Measurements from ENCODE around the gene PPP2R2B.
"Not testable (repeated sequence)": the region's sequence is repeated elsewhere in the genome, so short reads cannot be mapped to it uniquely, and the experiment has no call there.

Gene PPP2R2B

DNA sequence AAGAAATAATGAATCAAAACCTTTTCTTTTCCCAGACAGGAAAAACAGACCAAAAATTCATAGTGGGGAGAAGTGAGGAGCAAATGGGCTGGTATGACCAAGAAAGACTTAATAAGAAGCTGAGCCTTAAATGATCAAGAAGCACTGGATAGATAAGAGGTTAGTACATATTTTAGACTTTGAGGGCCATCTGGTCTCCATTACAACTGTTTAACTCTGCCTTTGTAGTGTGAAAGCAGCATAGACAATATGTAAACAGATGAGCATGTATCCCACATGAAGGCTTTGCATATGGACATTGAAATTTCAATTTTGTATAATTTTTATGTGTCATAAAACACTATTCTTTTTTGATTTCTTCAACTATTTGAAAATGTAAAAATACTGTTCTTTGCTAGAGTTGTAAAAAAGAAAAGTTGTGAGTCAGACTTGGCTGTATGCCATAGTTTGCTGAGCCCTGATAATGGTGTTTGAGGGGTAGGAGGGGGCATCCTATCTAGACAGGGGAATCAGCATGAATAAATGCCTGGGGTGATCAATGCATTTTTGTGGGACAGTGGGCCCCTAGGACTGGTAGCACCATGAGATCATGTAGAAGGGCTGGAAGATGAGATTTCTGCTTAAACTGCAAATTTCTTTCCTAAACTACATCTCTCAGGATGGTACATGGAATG lies 270.8 kb downstream of the PPP2R2B start:
- DNase-seq (ENCODE audit: low spot score), result no peak

DNA sequence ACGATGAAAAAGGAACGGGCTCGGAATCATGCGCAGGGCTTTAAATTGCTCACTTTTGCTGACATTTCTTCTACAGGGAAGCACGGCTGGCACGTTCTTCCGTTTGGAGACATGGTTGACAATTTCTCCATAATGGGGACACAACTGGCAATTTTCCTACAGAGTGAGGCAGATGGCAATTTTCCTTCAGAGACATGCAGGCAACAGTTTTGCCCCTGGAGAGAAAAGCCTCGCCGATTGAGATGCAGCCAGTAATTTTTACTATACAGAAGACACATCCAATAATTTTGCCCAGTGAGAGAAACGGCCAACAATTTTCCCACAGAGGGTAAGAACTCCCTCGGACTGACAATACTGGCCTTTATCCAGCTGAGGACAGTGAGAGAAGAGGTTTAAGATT lies 271.7 kb downstream of the PPP2R2B start:
- DNase-seq (ENCODE audit: low spot score), result no peak

DNA sequence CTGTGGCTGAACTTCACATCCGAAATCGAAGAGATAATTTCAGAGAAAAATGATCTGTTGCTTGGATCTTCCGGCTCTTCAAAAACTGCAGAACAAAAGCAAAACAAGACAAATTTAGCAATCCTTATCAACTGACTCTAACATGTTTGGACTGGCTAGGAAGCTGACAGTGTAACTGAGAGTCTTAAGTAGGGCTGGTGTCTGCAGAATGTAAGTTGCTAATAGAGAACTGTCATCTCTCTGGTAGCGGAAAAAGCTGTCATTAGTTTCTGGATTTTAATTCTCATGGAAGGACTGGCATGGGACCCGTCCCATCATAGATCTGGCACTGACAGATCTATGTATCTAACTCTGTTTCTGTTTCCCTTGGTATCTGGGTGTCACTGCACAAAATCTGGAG lies 278.2 kb downstream of the PPP2R2B start:
- no peak for DNase-seq (ENCODE audit: low spot score)

GRCh38 chr5:146599261-146599660 lies 279.3 kb downstream of the PPP2R2B start:
- no peak for DNase-seq (ENCODE audit: low spot score)

DNA sequence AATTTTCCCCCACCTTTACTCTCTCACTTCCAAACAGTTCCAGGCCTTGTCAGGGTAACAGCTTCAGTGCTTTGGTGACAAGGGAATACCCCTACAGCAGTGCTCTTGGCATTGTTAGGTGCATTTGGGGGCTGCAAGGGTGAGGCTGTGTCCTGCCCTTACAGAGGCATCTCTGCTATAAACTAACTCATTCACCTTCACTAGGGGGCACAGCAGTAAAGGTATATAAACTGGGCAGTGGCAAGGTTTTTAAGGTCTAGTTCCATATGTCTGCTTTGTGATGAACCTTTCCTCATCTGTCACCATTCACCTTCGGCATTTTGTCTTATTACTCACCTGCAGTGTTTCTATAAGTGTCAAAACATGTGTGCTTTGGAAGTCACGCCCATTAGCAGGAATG lies 283.5 kb downstream of the PPP2R2B start:
- no peak for DNase-seq (ENCODE audit: low spot score)

- no peak for DNase-seq (ENCODE audit: low spot score)
These were observed 286.2 kb downstream of the PPP2R2B start for GRCh38 chr5:146592352-146592751.

DNA sequence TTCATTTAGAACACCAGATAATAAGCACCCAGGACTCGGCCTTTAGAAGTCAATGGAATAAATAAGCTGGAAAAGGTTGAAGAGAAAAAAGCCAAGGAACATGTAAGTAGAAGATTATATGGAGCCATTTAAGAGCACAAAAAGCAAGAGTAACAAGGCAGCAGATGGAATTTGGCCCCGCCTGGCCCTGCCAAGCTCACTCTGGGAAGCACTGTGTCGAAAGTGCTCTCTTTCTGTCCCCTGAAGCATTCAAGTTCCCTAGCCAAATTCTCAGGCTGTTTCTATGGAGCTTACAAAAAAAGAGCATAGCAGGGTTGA lies 289.6 kb downstream of the PPP2R2B start:
- DNase-seq (ENCODE audit: low spot score), result no peak

GRCh38 chr5:146588331-146589027 lies 290.1 kb downstream of the PPP2R2B start:
- DNase-seq (ENCODE audit: low spot score), result no peak

DNA sequence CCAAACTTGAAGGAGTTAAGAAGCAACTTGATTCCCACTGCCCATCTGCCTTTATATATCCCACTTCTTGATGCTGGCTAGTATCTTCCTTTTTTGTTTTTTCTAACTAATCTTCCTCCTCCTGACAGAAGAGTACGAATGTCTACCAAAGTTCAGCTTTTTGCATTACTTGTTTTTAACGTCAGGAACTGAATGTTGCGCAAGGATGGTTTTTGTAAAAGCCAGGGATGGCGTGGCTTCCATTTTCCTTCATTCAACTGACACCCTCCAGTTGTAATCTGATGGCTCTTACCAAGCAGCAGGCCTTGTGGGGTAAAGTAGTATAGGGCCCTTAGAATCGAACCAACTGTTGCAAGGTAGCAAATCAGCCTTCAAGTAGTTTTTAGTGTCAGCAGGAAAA lies 291.8 kb downstream of the PPP2R2B start:
- no peak for DNase-seq (ENCODE audit: low spot score)

GRCh38 chr5:146584750-146585149 lies 293.8 kb downstream of the PPP2R2B start:
- no peak for DNase-seq (ENCODE audit: low spot score)

DNA sequence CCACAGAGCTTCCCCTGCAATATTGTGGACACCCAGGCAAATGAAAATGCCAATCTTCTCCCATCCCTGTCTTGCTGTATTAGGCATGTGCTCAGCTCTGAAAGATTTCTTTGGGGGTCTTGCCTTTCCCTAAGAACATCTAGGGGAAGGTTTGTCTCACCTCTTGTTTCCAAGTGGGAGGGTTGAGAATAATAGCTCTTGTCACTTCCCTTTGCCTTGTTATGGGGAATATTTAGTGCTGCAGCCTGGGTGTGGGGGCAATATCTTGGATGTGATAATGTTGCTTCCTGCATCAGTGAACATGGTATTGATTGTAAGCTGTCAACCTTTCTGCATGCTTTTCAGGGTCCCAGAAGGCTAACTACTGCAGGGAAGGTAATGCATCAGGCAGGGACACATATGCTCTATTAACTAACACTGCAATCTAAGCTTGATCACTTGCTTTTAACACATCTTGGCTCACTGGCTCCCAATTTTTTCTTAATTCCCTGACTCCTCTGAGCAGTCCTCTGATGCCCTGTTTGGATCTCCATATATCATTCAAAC lies 296.4 kb downstream of the PPP2R2B start:
- no peak for DNase-seq (ENCODE audit: low spot score)

DNA sequence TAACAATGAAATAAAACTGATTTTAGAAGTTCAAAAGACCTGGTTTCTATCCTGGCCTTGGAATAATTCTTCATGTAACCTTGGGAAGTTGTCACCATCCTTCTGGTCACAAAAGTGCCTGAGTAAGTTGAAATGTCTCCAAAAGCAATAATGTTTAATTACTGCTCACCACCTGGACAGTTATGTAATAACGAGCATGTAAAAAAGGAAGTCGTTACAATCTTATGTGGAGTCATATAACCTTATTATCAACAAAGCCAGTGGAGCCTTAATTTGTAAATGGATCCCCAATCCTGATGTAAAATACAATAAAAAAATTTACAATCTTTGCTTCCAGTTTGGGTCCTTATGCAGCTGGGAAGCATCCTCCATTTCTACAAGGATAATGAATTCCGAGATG lies 298.3 kb downstream of the PPP2R2B start:
- DNase-seq (ENCODE audit: low spot score), result no peak

DNA sequence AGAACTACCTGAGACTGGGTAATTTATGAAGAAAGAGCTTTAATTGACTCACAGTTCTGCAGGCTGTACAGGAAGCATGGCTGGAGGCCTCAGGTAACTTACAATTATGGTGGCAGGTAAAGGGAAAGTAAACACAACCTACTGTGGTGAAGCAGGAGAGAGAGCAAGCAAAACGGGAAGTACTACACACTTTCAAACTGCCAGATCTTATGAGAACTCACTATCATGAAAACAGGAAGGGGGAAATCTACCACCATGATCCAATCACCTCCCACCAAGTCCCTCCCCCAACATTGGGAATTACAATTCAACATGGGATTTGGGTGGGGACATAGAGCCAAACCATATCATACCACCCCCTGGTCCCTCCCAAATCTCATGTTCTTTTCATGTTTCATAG lies 303.8 kb downstream of the PPP2R2B start:
- DNase-seq (ENCODE audit: low spot score), result no peak

- no peak for DNase-seq (ENCODE audit: low spot score)
These were observed 310.4 kb downstream of the PPP2R2B start for GRCh38 chr5:146568161-146568560.

DNA sequence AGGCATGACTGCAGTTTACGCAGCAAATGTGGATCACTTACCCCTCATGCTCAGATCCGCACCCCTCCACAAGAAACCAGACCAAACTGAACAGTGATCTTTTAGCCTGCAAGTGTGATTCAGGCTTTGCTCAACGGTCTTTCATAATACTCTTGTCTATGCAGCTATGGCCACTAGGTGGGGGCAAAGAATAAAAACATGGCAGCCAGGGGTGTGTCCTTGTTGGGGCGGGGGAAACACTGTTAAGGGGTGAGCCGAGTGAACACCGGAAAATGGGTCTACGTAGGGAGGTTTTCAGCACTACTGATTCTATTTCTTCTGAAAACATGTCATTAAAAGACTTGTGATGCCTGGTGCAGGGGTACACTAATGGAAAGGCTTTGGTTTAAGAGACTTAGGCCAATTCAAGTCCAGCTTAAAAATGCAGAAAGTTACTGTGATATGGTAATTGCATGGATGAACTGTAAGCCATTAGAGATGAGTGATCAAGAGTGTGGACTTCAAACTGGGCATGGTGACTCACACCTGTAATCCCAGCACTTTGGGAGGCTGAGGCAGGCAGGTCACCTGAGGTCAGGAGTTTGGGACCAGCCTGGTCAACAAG lies 312.7 kb downstream of the PPP2R2B start:
- DNase-seq (ENCODE audit: low spot score), result peak; percentile 66

DNA sequence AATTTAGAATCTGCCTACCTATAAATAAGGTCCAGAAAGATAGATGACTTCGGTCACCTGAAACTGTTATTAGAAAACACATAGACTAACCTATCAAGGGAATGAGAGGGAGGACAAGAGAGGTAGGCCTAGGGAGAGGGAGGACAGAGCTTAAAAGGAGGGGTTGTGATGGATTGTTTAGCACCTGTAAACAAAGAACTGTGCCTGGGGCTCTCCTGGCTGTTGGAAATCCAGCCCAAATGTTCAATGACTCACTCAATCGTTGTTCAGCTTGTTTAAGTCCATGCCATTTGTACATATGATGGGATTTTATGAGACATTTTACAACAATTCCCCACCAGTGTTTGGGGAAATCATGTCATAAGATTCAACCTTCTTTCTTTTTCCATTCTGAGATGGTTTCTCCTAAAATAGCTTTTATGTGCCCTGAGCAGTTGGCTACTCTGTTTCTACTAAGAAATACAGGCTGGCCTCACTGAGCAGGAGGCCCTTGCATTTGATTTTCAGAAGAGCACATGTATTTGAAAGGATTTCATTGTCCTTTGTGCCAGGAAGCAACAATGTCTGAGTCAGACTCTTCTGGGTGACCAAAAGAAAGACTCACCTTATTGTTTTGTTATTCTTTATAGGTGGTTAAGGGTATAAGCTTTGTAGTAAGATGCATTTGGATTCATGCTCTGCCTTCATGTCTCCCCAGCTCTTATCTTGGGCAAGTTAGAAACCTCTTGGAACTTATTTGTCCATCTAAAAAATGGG lies 314.4 kb downstream of the PPP2R2B start:
- no peak for DNase-seq (ENCODE audit: low spot score)

DNA sequence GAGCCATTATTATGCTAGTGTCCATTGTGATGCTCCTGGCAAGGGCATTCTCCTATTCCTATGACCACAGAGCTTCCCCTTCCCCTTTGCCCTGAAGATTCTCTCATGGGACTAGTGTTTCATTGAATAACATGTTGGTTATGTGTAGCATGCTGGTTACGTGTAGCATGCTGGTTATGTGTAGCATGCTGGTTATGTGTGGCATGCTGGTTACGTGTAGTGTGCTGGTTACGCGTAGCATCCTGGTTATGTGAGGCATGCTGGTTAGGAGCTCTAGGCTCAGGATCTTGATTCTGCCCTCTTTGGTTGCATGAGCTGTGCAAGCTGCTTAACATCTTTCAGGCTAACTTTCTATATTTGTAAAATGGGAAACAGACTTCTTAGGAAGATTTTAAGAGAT lies 316.1 kb downstream of the PPP2R2B start:
- DNase-seq (ENCODE audit: low spot score), result no peak

DNA sequence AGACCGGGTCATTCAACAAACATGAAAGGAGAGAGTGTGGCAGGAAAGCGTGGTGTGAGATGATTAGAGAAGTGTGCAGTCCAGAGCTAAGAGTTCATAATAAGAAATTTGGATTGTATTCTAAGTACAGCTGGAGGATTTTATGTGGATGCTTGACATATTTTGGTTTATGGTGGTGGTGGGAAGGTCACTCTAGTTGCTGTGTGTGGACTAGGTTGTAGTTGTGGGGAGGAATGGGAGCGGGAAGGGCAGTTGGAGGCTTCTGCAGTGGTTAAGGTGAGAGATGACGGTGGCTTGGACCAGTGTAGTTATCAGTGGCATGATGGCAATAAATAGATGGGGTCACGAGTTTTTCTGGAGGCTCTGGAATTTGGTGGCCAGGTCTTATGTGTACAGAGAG lies 316.8 kb downstream of the PPP2R2B start:
- DNase-seq (ENCODE audit: low spot score), result no peak

DNA sequence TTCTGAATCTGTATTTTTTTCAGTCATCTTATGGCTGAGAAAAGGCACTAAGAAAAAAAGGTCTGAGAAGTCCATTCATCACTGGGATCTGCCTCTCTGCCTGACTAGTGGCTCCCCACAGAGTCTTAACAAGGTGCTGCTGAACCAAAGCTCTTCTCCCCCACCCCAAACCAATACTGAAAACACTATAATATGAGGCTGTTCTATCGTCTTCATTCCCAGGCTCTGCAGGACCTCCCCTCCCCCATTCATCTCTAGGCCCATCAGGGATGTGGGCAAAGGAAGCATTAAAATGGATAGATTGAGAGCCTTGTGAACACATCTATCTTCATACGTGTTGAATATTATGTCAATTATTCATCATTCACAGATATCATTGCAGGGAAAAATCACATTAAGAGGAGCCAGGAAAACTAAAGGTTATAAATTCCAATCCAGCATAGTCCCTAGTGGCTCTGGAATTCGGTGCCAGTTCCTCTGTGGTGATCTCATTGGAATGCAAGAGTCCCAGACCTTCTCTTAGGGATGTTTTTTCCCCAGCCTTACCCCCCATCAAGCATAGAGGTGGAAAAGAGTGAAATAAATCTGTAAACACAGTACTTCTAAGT lies 318.2 kb downstream of the PPP2R2B start:
- no peak for DNase-seq (ENCODE audit: low spot score)

- not testable (repeated sequence) for DNase-seq (ENCODE audit: low spot score)
These were observed 321.7 kb downstream of the PPP2R2B start for GRCh38 chr5:146556884-146557283.

DNA sequence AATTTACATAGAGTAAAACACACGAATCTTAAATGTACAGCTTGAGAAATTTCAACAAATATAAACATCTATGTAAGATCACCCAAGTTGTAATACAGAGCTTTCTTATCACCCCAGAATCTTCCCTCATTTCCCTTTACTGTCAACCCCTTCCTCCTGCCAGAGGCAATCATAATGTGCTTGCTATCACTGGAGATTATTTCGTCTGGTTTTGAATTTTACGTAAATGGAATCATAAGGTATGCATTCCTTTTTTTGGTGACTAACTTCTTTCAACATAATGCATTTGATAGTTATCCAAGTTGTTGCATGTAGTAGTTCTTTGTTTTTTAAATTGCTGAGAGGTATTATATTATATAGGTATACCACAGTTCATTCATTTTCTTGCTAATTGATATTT lies 325.1 kb downstream of the PPP2R2B start:
- no peak for DNase-seq (ENCODE audit: low spot score)

- DNase-seq (ENCODE audit: low spot score), result no peak
These were observed 328.9 kb downstream of the PPP2R2B start for GRCh38 chr5:146549615-146550014.

Data from ecto neural progenitor cell (in vitro differentiated cells).